Activated CD8-positive, alpha-beta memory T cell treated with anti-CD3 and anti-CD28 coated beads, Interleukin-2, amount 10 ng/mL, durations not matched to agents 7 days and 5 days (primary cell): ENCODE data around the gene ZNF598. TPM values are rescaled to one million over a fixed set of nuclear protein-coding genes. Genes with fewer than 3 reads are reported as not detected.

ENCODE experiments used
- ATAC-seq: fragments of 150-1000 bp; cut with Tn5 transposase; one replicate; pipeline ENCODE4 v1.10.0; 2021; ENCODE audit warnings: moderate library complexity
- CTCF ChIA-PET: fragments of 350-600 bp; sonication (Branson Sonifier 250); formaldehyde crosslinking; loops from one replicate; lab custom pipeline; 2021; ENCODE audit warnings: antibody characterized with exemption; lab: Charles Lee
- DNase-seq: peaks from one replicate; pipeline ENCODE4 v3.0.0-alpha.2; 2020
- H3K27ac Mint-ChIP-seq: one replicate; pipeline ENCODE4 v1.8.0; 2021; ENCODE audit warnings: mild to moderate bottlenecking, mixed read lengths
- H3K27me3 Mint-ChIP-seq: one replicate; pipeline ENCODE4 v1.8.0; 2021; ENCODE audit warnings: mixed read lengths
- H3K36me3 Mint-ChIP-seq: one replicate; pipeline ENCODE4 v1.8.0; 2021; ENCODE audit warnings: mild to moderate bottlenecking, mixed read lengths
- H3K4me1 Mint-ChIP-seq: one replicate; pipeline ENCODE4 v1.8.0; 2021; ENCODE audit warnings: mixed read lengths
- H3K4me3 Mint-ChIP-seq: one replicate; pipeline ENCODE4 v1.8.0; 2021; ENCODE audit warnings: mild to moderate bottlenecking, moderate library complexity, mixed read lengths
- H3K9me3 Mint-ChIP-seq: one replicate; pipeline ENCODE4 v1.8.0; 2022; ENCODE audit warnings: low read depth, mixed read lengths
- total RNA-seq, 2 experiments: library from RNA; stranded (reverse); gene quantifications; one replicate each; pipeline ENCODE4 v1.2.3, GENCODE V29; 2021

ZNF598 gene
- total RNA-seq, 2 experiments from 2014 or later = 76.2 to 94.5 TPM

GRCh38 chr16:1983544-1984346 lies 25.9 kb downstream of the ZNF598 start, which contains the start of gene GFER:
GFER (plus strand) TSS chr16:1984193; CDS start chr16:1984219, 26 bp downstream.
- peak within 1 kb of the TSS; percentile 36 for H3K27ac Mint-ChIP-seq
- peaks cover 42% of the 10 kb centered on the region for H3K27me3 Mint-ChIP-seq
- peaks cover 13% of the 10 kb centered on the region for H3K4me1 Mint-ChIP-seq
- CTCF ChIA-PET = interaction anchor here (1.1 to 4.5 kb wide), 8 partner anchors 9 to 169 kb away, joined by 3 to 22 read pairs (median 4); partner anchors contain the start of genes RPS2 and TBL3
- H3K4me3 Mint-ChIP-seq = peak within 1 kb of the TSS; percentile 83
- peaks cover 8% of the 10 kb centered on the region for H3K36me3 Mint-ChIP-seq
- DNase-seq = peak; percentile 84
- peak; percentile 90 for ATAC-seq
- H3K9me3 Mint-ChIP-seq = no peaks in the 10 kb centered on the region

- Mint-ChIP-seq H3K27me3 (peaks cover 39% of the 10 kb centered on the region), H3K4me3 (peak overlapping the region; percentile 83), H3K4me1 (peaks cover 13% of the 10 kb centered on the region), H3K27ac (no peak overlapping the region), H3K9me3 (no peaks in the 10 kb centered on the region), H3K36me3 (peaks cover 8% of the 10 kb centered on the region)
- CTCF ChIA-PET = interaction anchor here (1.1 to 4.5 kb wide), 6 partner anchors 10 to 170 kb away, joined by 3 to 22 read pairs (median 4); partner anchors contain the start of gene TBL3
- DNase-seq (no peak), ATAC-seq (no peak)
Measured at GRCh38 chr16:1982991-1983543, 26.6 kb downstream of the ZNF598 start.

- peaks cover 13% of the 10 kb centered on the region for H3K4me1 Mint-ChIP-seq
- H3K4me3 Mint-ChIP-seq = no peak overlapping the region
- peaks cover 39% of the 10 kb centered on the region for H3K27me3 Mint-ChIP-seq
- no peak for ATAC-seq
- no peaks in the 10 kb centered on the region for H3K9me3 Mint-ChIP-seq
- no peak overlapping the region for H3K27ac Mint-ChIP-seq
- peaks cover 11% of the 10 kb centered on the region for H3K36me3 Mint-ChIP-seq
- CTCF ChIA-PET = interaction anchor here (1.4 to 4.5 kb wide), 5 partner anchors 10 to 171 kb away, joined by 3 to 22 read pairs (median 6); partner anchors contain the start of gene TBL3
- DNase-seq = no peak
Measured at GRCh38 chr16:1982013-1982433, 27.6 kb downstream of the ZNF598 start.

GRCh38 chr16:1981398-1981836 lies 28.2 kb downstream of the ZNF598 start, which contains the start of gene NOXO1:
NOXO1 (minus strand) TSS chr16:1981469; CDS start chr16:1981179, 290 bp downstream.
- ATAC-seq (no peak), DNase-seq (no peak)
- no peaks in the 10 kb centered on the region for H3K9me3 Mint-ChIP-seq
- H3K36me3 Mint-ChIP-seq = peaks cover 8% of the 10 kb centered on the region
- H3K27ac Mint-ChIP-seq = no peak within 1 kb of the TSS
- H3K4me3 Mint-ChIP-seq = peak within 1 kb of the TSS; percentile 7
- peaks cover 13% of the 10 kb centered on the region for H3K4me1 Mint-ChIP-seq
- CTCF ChIA-PET = interaction anchor here (1.4 to 4.5 kb wide), 4 partner anchors 10 to 159 kb away, joined by 3 to 22 read pairs (median 10); partner anchors contain the start of gene TBL3
- H3K27me3 Mint-ChIP-seq = peaks cover 39% of the 10 kb centered on the region

- CTCF ChIA-PET = interaction anchor here (1.7 kb wide), 1 partner anchor 160 kb away, joined by 6 read pairs; no protein-coding TSS in a partner anchor
Measured at GRCh38 chr16:1980770-1981087, 28.9 kb downstream of the ZNF598 start.

GRCh38 chr16:1980030-1980769 lies 29.4 kb downstream of the ZNF598 start:
- DNase-seq (no peak), ATAC-seq (no peak)
- CTCF ChIA-PET = no interaction called here
- peaks cover 39% of the 10 kb centered on the region for H3K27me3 Mint-ChIP-seq
- no peak overlapping the region for H3K4me3 Mint-ChIP-seq
- H3K36me3 Mint-ChIP-seq = peaks cover 7% of the 10 kb centered on the region
- peaks cover 7% of the 10 kb centered on the region for H3K4me1 Mint-ChIP-seq
- no peak overlapping the region for H3K27ac Mint-ChIP-seq
- H3K9me3 Mint-ChIP-seq = no peaks in the 10 kb centered on the region

More at GRCh38 chr16:1980770-1981087, 28.9 kb downstream of the ZNF598 start:
- Mint-ChIP-seq H3K4me3 (no peak overlapping the region), H3K9me3 (no peaks in the 10 kb centered on the region), H3K4me1 (peaks cover 12% of the 10 kb centered on the region), H3K27ac (no peak overlapping the region), H3K36me3 (peaks cover 7% of the 10 kb centered on the region), H3K27me3 (peaks cover 39% of the 10 kb centered on the region)
- DNase-seq (no peak), ATAC-seq (no peak)

GRCh38 chr16:1979271-1980029 lies 30.2 kb downstream of the ZNF598 start:
- ATAC-seq (no peak), DNase-seq (no peak)
- Mint-ChIP-seq H3K27me3 (peaks cover 39% of the 10 kb centered on the region), H3K9me3 (no peaks in the 10 kb centered on the region), H3K4me3 (no peak overlapping the region), H3K36me3 (peaks cover 5% of the 10 kb centered on the region), H3K4me1 (no peaks in the 10 kb centered on the region), H3K27ac (no peak overlapping the region)
- CTCF ChIA-PET = no interaction called here

GRCh38 chr16:1978476-1979120 lies 31.0 kb downstream of the ZNF598 start:
- Mint-ChIP-seq H3K27ac (no peak overlapping the region), H3K36me3 (peaks cover 5% of the 10 kb centered on the region), H3K4me1 (no peaks in the 10 kb centered on the region), H3K4me3 (no peak overlapping the region), H3K27me3 (peaks cover 39% of the 10 kb centered on the region), H3K9me3 (no peaks in the 10 kb centered on the region)
- CTCF ChIA-PET = no interaction called here
- no peak for DNase-seq
- no peak for ATAC-seq

- Mint-ChIP-seq H3K27ac (no peak overlapping the region), H3K27me3 (peaks cover 35% of the 10 kb centered on the region), H3K4me3 (no peak overlapping the region), H3K4me1 (peaks cover 6% of the 10 kb centered on the region), H3K9me3 (no peaks in the 10 kb centered on the region), H3K36me3 (peaks cover 5% of the 10 kb centered on the region)
- DNase-seq (no peak), ATAC-seq (no peak)
- CTCF ChIA-PET = no interaction called here
Measured at GRCh38 chr16:1977875-1978268, 31.7 kb downstream of the ZNF598 start.

- CTCF ChIA-PET = no interaction called here
- ATAC-seq (no peak), DNase-seq (no peak)
- Mint-ChIP-seq H3K36me3 (peaks cover 5% of the 10 kb centered on the region), H3K4me3 (no peak overlapping the region), H3K27me3 (peaks cover 28% of the 10 kb centered on the region), H3K4me1 (peaks cover 10% of the 10 kb centered on the region), H3K27ac (no peak overlapping the region), H3K9me3 (no peaks in the 10 kb centered on the region)
Measured at GRCh38 chr16:1976951-1977874, 32.4 kb downstream of the ZNF598 start.

GRCh38 chr16:1976216-1976520 lies 33.5 kb downstream of the ZNF598 start:
- H3K36me3 Mint-ChIP-seq = peaks cover 5% of the 10 kb centered on the region
- peaks cover 18% of the 10 kb centered on the region for H3K27me3 Mint-ChIP-seq
- no peaks in the 10 kb centered on the region for H3K9me3 Mint-ChIP-seq
- CTCF ChIA-PET = interaction anchor here (0.5 kb wide), 1 partner anchor 174 kb away, joined by 3 read pairs; no protein-coding TSS in a partner anchor
- DNase-seq (no peak), ATAC-seq (no peak)
- peaks cover 16% of the 10 kb centered on the region for H3K4me1 Mint-ChIP-seq
- no peak overlapping the region for H3K27ac Mint-ChIP-seq
- H3K4me3 Mint-ChIP-seq = no peak overlapping the region
